Urinary bladder (tissue), 4 donors: ENCODE measurements around the gene TP53INP2. TPM values are rescaled to one million over a fixed set of nuclear protein-coding genes. Genes with fewer than 3 reads are reported as not detected.
"Not testable (repeated sequence)": the region's sequence is repeated elsewhere in the genome, so short reads cannot be mapped to it uniquely, and the experiment has no call there.

Source experiments
- DNase-seq: peaks from one replicate; pipeline ENCODE4 v3.0.0-alpha.2; 2015; ENCODE audit errors: extremely low spot score
- H3K27ac ChIP-seq: one replicate; pipeline ENCODE4 v1.5.1; 2013; ENCODE audit warnings: low read depth, mild to moderate bottlenecking, moderate library complexity
- H3K36me3 ChIP-seq: one replicate; pipeline ENCODE4 v1.6.1; 2013; ENCODE audit warnings: mild to moderate bottlenecking, moderate library complexity; ENCODE audit not compliant: insufficient read depth
- H3K4me1 ChIP-seq: one replicate; pipeline ENCODE4 v1.6.1; 2013; ENCODE audit warnings: mild to moderate bottlenecking, moderate library complexity; ENCODE audit not compliant: insufficient read depth
- H3K4me3 ChIP-seq: one replicate; pipeline ENCODE4 v1.5.1; 2013; ENCODE audit warnings: low read depth, low read length
- WGBS: extraction: QIAGEN DNeasy Blood & Tissue Kit; methylation state at CpG from one replicate; pipeline ENCODE4 v1.1.7; 2013; 5-methylcytosine and 5-hydroxymethylcytosine counted together
- polyA plus RNA-seq: library from polyadenylated mRNA; stranded (reverse); fragments of 200-250 nt; gene quantifications from one replicate; pipeline ENCODE4 v1.2.3, GENCODE V29; 2013
- total RNA-seq: library from RNA; depleted of rRNA; stranded (reverse); fragments of >200 nt; gene quantifications from one replicate; pipeline ENCODE4 v1.2.3, GENCODE V29; 2014
- donor health status: healthy with polysubstance abuse.
- donor health status: healthy.

Gene TP53INP2
- total RNA-seq (5.8 TPM), polyA plus RNA-seq (47.1 TPM)

DNA sequence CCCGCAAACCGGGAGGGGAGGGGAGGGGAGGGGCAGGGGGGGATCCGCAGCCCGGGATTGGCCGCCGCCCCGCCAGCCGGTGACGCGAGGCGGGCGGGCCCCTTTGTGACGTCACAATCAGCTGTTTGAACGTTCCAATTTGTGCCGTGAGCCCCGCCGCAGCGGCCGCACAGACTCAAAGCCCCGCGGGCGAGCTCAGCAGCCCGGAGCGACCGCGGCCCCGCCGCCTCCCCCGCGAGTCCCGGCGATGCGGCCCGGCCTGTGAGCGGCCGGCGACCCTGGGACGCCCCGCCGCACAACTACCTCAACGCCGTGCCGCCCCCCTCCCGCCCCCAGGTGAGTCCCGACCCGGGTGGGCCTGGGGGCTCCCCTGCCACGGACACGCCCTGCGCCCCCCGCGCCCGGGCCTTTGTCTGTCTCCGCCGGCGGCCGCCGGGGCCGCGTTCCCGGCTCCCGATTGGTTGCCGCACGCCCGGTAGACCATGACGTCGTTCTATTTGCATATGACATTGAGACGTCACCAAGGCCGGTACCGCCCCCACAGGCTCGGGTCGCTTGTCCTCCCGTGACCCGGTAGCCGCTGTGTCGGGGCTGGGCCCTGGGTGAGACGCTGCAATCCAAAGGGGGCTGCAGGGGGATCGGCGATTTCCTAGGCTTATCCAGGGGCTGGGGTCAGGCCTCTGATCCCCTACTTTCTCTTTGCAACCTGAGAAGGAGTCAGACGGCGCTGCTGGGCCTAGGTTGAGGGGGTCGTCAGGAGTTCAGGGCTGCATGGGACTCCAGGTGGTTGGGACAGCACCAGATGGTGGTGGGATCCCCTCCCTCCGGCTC, at the start of gene TP53INP2:
Gene TP53INP2 (plus strand): TSS at position 168 of the 831 bp plus-strand sequence. CDS start 4,396 bp downstream, outside the sequence.
- WGBS, result under 1% methylated on average over 82 of the region's 82 CpGs
- Histone ChIP-seq H3K4me3 (peak within 1 kb of the TSS; percentile 83), H3K36me3 (no peaks in the 10 kb centered on the region), H3K4me1 (no peaks in the 10 kb centered on the region), H3K27ac (peak within 1 kb of the TSS; percentile 96)
- peak; percentile 58 for DNase-seq

GRCh38 chr20:34658654-34659053, 45.5 kb upstream of the TP53INP2 start:
- not testable (repeated sequence) for H3K27ac ChIP-seq, DNase-seq, H3K36me3 ChIP-seq, H3K4me1 ChIP-seq, H3K4me3 ChIP-seq
- WGBS, result 97% methylated on average over 31 of the region's 31 CpGs

DNA sequence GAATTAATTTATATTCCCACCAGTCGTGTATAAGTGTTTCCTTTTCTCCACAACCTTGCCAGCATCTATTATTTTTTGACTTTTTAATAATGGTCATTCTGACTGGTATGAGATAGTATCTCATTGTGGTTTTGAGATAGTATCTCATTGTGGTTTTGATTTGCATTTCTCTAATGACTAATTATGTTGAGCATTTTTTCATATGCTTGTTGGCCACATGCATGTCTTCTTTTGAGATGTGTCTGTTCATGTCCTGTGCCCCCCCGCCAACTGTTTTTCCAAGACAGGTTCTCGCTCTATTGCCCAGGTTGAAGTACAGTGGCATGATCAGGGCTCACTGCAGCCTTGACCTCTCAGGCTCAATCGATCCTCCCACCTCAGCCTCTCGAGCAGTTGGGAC, 42.3 kb upstream of the TP53INP2 start:
- WGBS, result 84% methylated on average over 5 of the region's 5 CpGs
- not testable (repeated sequence) for DNase-seq, H3K4me3 ChIP-seq, H3K36me3 ChIP-seq, H3K4me1 ChIP-seq, H3K27ac ChIP-seq

- no peak for DNase-seq
- WGBS, result 79% methylated on average over 5 of the region's 5 CpGs
- no peaks in the 10 kb centered on the region for H3K4me1 ChIP-seq
- H3K27ac ChIP-seq, result no peak overlapping the region
- no peaks in the 10 kb centered on the region for H3K36me3 ChIP-seq
- no peak overlapping the region for H3K4me3 ChIP-seq
Observed at GRCh38 chr20:34663213-34663943, 40.8 kb upstream of the TP53INP2 start.

DNA sequence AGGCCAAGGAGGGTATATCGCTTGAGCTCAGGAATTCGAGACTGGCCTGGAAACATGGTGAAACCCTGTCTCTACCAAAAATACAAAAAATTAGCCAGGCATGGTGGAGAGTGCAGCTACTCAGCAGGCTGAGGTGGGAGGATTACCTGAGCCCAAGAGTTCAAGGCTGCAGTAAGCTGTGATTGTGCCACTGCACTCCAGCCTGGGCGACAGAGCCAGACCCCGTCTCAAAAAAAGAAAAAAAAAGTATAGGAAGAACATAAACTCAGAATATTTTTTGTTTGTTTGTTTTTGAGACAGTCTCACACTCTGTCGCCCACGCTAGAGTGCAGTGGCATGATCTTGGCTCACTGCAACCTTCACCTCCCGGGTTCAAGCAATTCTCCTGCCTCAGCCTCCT, 39.4 kb upstream of the TP53INP2 start:
- WGBS, result 98% methylated on average over 7 of the region's 7 CpGs
- H3K4me1 ChIP-seq, H3K36me3 ChIP-seq, DNase-seq, H3K4me3 ChIP-seq, H3K27ac ChIP-seq: not testable (repeated sequence)

- 100% methylated on average over 1 of the region's 1 CpG for WGBS
- no peaks in the 10 kb centered on the region for H3K4me1 ChIP-seq
- no peaks in the 10 kb centered on the region for H3K36me3 ChIP-seq
Observed at GRCh38 chr20:34669094-34669493, 35.0 kb upstream of the TP53INP2 start.

DNA sequence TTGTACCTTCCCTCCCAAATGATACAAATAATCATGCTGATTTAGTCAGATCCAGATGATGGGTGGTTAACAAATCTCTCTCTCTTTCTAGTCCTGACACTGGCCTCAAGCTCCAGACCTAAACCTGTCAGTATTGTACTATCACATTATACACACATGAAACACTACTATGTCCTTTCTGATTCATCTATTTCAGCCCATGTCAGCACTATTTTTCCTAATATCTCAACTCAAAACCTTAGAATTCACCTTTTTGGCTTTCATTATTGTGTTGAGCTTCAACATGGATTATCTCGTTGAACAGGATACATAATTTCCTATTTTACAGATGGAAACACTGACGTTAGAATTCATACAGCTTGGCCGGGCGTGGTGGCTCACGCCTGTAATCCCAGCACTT, 30.7 kb upstream of the TP53INP2 start:
- DNase-seq, result no peak
- Histone ChIP-seq H3K36me3 (no peaks in the 10 kb centered on the region), H3K27ac (no peak overlapping the region), H3K4me3 (no peak overlapping the region), H3K4me1 (no peaks in the 10 kb centered on the region)
- 93% methylated on average over 5 of the region's 5 CpGs for WGBS

More at GRCh38 chr20:34669094-34669493, 35.0 kb upstream of the TP53INP2 start:
- H3K27ac ChIP-seq, result no peak overlapping the region
- no peak for DNase-seq
- H3K4me3 ChIP-seq, result no peak overlapping the region

DNA sequence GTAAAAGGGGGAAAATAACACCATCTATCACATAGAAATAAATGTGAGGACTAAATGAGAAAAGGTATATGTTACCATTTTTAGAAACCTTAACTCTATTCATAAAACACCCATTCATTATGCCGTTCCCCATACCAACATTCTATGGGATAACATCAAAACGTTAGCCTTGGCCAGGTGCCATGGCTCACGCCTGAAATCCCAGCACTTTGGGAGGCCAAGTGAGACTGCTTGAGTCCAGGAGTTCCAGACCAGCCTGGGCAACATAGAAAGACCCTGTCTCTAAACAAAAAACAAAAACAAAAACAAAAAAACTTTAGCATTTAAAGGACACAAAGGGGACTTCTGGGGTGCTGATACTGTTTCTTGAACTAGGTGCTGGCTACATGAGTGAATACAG, 28.6 kb upstream of the TP53INP2 start:
- 21% methylated on average over 3 of the region's 3 CpGs for WGBS
- Histone ChIP-seq H3K4me1 (no peaks in the 10 kb centered on the region), H3K36me3 (no peaks in the 10 kb centered on the region), H3K4me3 (no peak overlapping the region), H3K27ac (no peak overlapping the region)
- no peak for DNase-seq

DNA sequence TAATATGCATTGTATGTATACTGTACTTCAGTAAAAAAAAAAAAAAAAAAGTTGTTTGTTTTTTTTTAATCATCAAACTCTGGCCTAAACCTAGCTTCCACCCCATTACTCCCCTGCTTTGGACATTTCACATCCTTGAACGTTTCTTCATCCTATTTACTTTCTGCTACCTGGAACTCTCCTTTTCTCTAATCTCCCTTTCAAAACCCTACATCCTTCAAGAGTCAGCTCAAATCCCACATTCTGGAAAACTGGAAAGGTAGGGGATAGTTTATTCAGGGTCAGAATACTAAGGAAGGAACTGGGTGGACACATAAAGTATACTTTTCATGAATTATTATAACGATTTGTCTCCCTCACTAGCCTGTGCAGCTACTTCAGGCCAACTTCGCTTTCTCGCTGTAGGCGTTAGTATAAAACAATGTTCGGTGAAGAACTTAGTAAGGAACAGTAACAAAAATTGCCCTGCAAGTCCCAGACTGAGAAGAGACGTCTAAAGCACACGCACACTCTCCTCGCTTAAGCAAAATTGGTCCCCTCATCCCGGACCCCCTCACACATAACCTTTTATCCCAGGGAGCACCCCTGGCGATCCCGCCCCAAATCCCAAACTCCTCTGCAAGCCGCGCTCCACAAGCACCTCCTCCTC, 28.0 kb upstream of the TP53INP2 start:
- Histone ChIP-seq H3K36me3 (no peaks in the 10 kb centered on the region), H3K4me1 (no peaks in the 10 kb centered on the region), H3K4me3 (peak overlapping the region; percentile 66), H3K27ac (no peak overlapping the region)
- no peak for DNase-seq
- under 1% methylated on average over 14 of the region's 14 CpGs for WGBS

DNA sequence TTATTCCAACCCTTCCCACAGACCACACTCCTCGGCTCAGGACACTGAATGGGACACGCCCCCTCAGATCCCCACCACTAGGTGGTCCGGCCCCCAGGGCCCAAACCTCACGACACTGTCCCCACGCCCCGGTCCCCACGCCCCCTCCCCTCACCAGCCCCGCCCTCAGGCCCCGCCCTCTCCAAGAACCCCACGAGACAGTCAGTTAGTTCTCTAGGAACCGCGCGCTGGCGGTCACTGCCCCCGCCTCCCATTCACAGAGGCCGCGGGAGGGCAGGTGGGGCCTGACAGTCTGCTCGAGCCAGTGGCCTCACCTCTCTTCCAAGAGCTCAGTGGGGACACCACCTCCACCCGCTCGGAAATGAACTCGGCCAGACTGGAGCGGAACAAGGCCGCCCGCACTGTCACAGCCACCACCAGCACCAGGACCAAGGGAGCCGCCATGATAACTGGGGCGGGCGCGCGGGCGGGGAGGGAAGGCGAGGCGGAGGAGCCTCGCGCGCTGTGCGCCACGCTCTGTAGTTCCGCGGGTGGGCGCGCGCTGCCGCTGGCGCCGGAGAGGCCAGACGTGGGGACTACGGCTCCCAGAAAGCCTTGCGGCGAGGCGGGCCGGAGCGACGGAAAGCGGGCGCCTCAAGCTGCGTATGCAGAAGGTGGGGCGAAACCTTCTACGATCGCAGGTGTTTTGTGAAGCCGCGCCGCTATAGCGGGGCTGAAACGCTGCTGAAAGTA, 27.3 kb upstream of the TP53INP2 start, which contains the start of gene PIGU:
Gene PIGU (minus strand): TSS at position 451 of the 732 bp plus-strand sequence. CDS start 7 bp downstream, at position 444.
- DNase-seq, result peak; percentile 89
- H3K4me1 ChIP-seq, result no peaks in the 10 kb centered on the region
- no peaks in the 10 kb centered on the region for H3K36me3 ChIP-seq
- peak within 1 kb of the TSS; percentile 66 for H3K4me3 ChIP-seq
- under 1% methylated on average over 64 of the region's 64 CpGs for WGBS
- peak within 1 kb of the TSS; percentile 4 for H3K27ac ChIP-seq

DNA sequence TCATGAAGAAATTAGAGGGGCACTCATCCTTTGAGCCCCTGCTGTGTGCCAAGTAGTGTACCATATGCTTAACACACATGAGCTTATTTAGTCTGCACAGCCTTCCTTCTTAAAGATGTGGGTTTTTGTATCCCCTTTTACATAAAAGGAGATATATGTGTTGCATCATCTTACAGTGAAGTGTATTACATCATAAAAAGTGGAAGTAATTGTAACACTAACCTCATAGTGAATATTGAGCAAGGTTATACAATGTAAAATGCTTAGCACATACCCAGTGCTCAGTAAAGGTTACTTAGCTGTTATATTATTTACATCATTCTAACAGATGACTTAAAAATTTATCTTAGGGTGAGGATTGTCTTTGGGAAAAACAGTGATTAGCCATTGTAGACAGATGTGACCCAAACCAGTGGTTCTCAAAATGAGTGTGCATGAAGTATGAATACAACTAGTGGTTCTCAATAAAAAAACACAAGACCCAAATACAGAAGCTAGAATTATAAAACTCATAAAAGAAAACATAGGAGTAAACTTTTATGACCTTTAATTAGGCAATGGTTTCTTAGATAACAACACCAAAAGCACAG, 23.5 kb upstream of the TP53INP2 start:
- Histone ChIP-seq H3K4me3 (no peak overlapping the region), H3K27ac (no peak overlapping the region), H3K36me3 (no peaks in the 10 kb centered on the region), H3K4me1 (no peaks in the 10 kb centered on the region)
- no peak for DNase-seq

DNA sequence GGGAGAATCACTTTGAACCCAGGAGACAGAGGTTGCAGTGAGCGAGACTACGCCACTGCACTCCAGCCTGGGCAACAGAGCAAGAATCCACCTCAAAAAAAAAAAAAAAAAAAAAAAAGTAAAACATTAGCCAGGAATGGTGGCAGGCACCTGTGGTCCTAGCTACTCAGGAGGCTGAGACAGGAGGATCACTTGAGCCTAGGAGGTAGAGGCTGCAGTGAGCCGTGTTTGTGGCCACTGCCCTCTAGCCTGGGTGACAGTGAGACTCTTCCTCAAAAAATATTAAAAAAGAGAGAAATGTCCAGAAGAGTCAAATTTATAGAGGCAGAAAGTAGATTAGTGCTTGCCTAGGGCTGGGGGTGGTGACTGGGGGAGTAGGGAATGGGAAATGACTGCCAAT, 20.5 kb upstream of the TP53INP2 start:
- DNase-seq, result no peak
- H3K4me1 ChIP-seq, result no peaks in the 10 kb centered on the region
- 88% methylated on average over 3 of the region's 3 CpGs for WGBS
- no peak overlapping the region for H3K4me3 ChIP-seq
- H3K36me3 ChIP-seq, result no peaks in the 10 kb centered on the region
- no peak overlapping the region for H3K27ac ChIP-seq

- Histone ChIP-seq H3K4me3 (no peak overlapping the region), H3K4me1 (no peaks in the 10 kb centered on the region), H3K27ac (no peak overlapping the region), H3K36me3 (no peaks in the 10 kb centered on the region)
- no peak for DNase-seq
- WGBS, result 78% methylated on average over 2 of the region's 2 CpGs
Observed at GRCh38 chr20:34689486-34689885, 14.7 kb upstream of the TP53INP2 start.
